HepG2 (cell line): ENCODE results near the gene TMEM39B. TPM values are rescaled to one million over a fixed set of nuclear protein-coding genes. Genes with fewer than 3 reads are reported as not detected.

Experiments used
- ARID3A ChIP-seq: IDR thresholded peaks from 2 replicates; pipeline ENCODE4 v1.6.1; 2012; ENCODE audit warnings: low read depth, low read length, improper control_type of control experiment
- ATF6 ChIP-seq: sonication (generic); formaldehyde crosslinking; conservative IDR thresholded peaks from 2 replicates; pipeline ENCODE4 v1.4.0; 2020; ENCODE audit warnings: missing genetic modification reagents
- ETS1 ChIP-seq: sonication (generic); formaldehyde crosslinking; IDR thresholded peaks from 2 replicates; pipeline ENCODE4 v1.4.0; 2020; ENCODE audit warnings: missing genetic modification reagents
- LCORL ChIP-seq, 2 experiments: fragments of 450-650 bp in 1 of 2; sonication (generic) in 1 of 2; formaldehyde crosslinking in 1 of 2; IDR thresholded peaks; 2 replicates each; pipeline versions ENCODE4 v1.5.0 to v1.6.1; 2017 to 2020; ENCODE audit warnings: antibody characterized with exemption in 1 of 2, missing genetic modification reagents in 1 of 2
- MBD4 ChIP-seq: IDR thresholded peaks from 2 replicates; pipeline ENCODE4 v1.6.1; 2012; ENCODE audit warnings: low read length, inconsistent platforms, borderline replicate concordance
- PRPF4 ChIP-seq: fragments of 200-400 bp; formaldehyde crosslinking; IDR thresholded peaks from 2 replicates; pipeline ENCODE4 v1.6.1; 2016; ENCODE audit warnings: low read length, low read depth; ENCODE audit not compliant: poor library complexity, severe bottlenecking
- SPEN ChIP-seq: sonication (generic); formaldehyde crosslinking; IDR thresholded peaks from 2 replicates; pipeline ENCODE4 v1.5.1; 2020; ENCODE audit warnings: low read depth, mild to moderate bottlenecking, missing genetic modification reagents
- TP53 ChIP-seq: sonication (generic); formaldehyde crosslinking; conservative IDR thresholded peaks from 2 replicates; pipeline ENCODE4 v1.4.0; 2020; ENCODE audit warnings: missing genetic modification reagents
- UBTF ChIP-seq: sonication (generic); formaldehyde crosslinking; IDR thresholded peaks from 2 replicates; pipeline ENCODE4 v1.4.0; 2020; ENCODE audit warnings: mild to moderate bottlenecking, missing genetic modification reagents
- ZMYM2 ChIP-seq: sonication (generic); formaldehyde crosslinking; IDR thresholded peaks from 2 replicates; pipeline ENCODE4 v1.8.0; 2022; ENCODE audit warnings: mild to moderate bottlenecking, missing genetic modification reagents
- ZNF143 ChIP-seq: sonication (generic); formaldehyde crosslinking; IDR thresholded peaks from 2 replicates; pipeline ENCODE4 v1.4.0; 2020; ENCODE audit warnings: missing genetic modification reagents
- ZNF224 ChIP-seq: sonication (generic); formaldehyde crosslinking; IDR thresholded peaks from 2 replicates; pipeline ENCODE4 v1.5.0; 2020; ENCODE audit warnings: mild to moderate bottlenecking, missing genetic modification reagents
- ZNF331 ChIP-seq: sonication (generic); formaldehyde crosslinking; IDR thresholded peaks from 2 replicates; pipeline ENCODE4 v1.4.0; 2020; ENCODE audit warnings: missing genetic modification reagents
- ZNF383 ChIP-seq: sonication (generic); formaldehyde crosslinking; IDR thresholded peaks from 2 replicates; pipeline ENCODE4 v1.4.0; 2020; ENCODE audit warnings: missing genetic modification reagents, mild to moderate bottlenecking, borderline replicate concordance
- ZNF558 ChIP-seq: sonication (generic); formaldehyde crosslinking; IDR thresholded peaks from 2 replicates; pipeline ENCODE4 v1.9.0; 2022; ENCODE audit warnings: mild to moderate bottlenecking, missing genetic modification reagents, borderline replicate concordance
- ZNF570 ChIP-seq: sonication (generic); formaldehyde crosslinking; IDR thresholded peaks from 2 replicates; pipeline ENCODE4 v1.4.0; 2020; ENCODE audit warnings: mild to moderate bottlenecking, missing genetic modification reagents, borderline replicate concordance
- ZNF720 ChIP-seq: sonication (generic); formaldehyde crosslinking; IDR thresholded peaks from 2 replicates; pipeline ENCODE4 v1.4.0; 2020; ENCODE audit warnings: missing genetic modification reagents
- ZNF775 ChIP-seq: sonication (generic); formaldehyde crosslinking; IDR thresholded peaks from 2 replicates; pipeline ENCODE4 v1.4.0; 2020; ENCODE audit warnings: missing genetic modification reagents, mild to moderate bottlenecking, moderate library complexity, borderline replicate concordance
- ZNF784 ChIP-seq: sonication (generic); formaldehyde crosslinking; IDR thresholded peaks from 2 replicates; pipeline ENCODE4 v1.5.1; 2020; ENCODE audit warnings: missing genetic modification reagents, mild to moderate bottlenecking, borderline replicate concordance
- polyA plus RNA-seq, 8 experiments: library from polyadenylated mRNA; depleted of rRNA in 3 of 8; stranded (reverse) in 7 of 8; unstranded in 1 of 8; fragments of >200 nt; fragmentation: Illumina TruSeq in 4 of 8; extraction: Trizol in 4 of 8; gene quantifications; 2 replicates each; pipeline versions ENCODE4 v1.2.1 to v1.2.3, GENCODE V29; 2011 to 2016; ENCODE audit warnings: low read depth in 4 of 8, missing spikeins in 1 of 8, mixed read lengths in 1 of 8; ENCODE audit not compliant: insufficient read depth in 1 of 8
- total RNA-seq, 5 experiments: library from RNA; depleted of rRNA; stranded (reverse); fragments of >200 nt; fragmentation: Illumina TruSeq; extraction: Trizol; gene quantifications; 2 replicates each; pipeline ENCODE4 v1.2.3, GENCODE V29; 2016; ENCODE audit warnings: low read depth in 1 of 5

TMEM39B gene
- total and polyA plus RNA-seq, 2 of the 13 experiments (the other 11 are each of a cell fraction or from before 2014, with no cell fraction given), result 4.9 to 10.4 TPM

GRCh38 chr1:32107742-32108661, 35.3 kb downstream of the TMEM39B start, which contains the start of gene KPNA6 (continued):
- TF ChIP-seq ZNF784 (CRISPR knock-in tag) (peak; percentile 20; the same call in 1 of the 2 replicates), ZNF570 (CRISPR knock-in tag) (no peak), MBD4 (no peak), ZNF224 (CRISPR knock-in tag) (no peak), ZNF775 (no peak), ZNF383 (peak; percentile 64; the same call in 1 of the 2 replicates), TP53 (CRISPR knock-in tag) (0 out of 2 replicates have a peak, but pooled peaks have one; percentile 38), SPEN (CRISPR knock-in tag) (peak; percentile 68; the same call in 1 of the 2 replicates), ZNF720 (no peak), ARID3A (peak; percentile 79), UBTF (CRISPR knock-in tag) (peak; percentile 81), LCORL (IDR thresholded peaks at IDR 0.05) (no peak), LCORL (CRISPR knock-in tag; IDR thresholded peaks at IDR 0.05) (peak; percentile 77), ZNF558 (CRISPR knock-in tag) (peak; percentile 17; the same call in 1 of the 2 replicates), ATF6 (CRISPR knock-in tag) (no peak), ETS1 (no peak), ZNF143 (0 out of 2 replicates have a peak, but pooled peaks have one; percentile 26), ZNF331 (peak; percentile 72), ZMYM2 (CRISPR knock-in tag) (peak; percentile 25; the same call in 1 of the 2 replicates), PRPF4 (no peak)
